Measurements from ENCODE around the gene GOT2. TPM values are rescaled to one million over a fixed set of nuclear protein-coding genes. Genes with fewer than 3 reads are reported as not detected.
"Not testable (repeated sequence)": the region's sequence is repeated elsewhere in the genome, so short reads cannot be mapped to it uniquely, and the experiment has no call there.

Gene GOT2
- total RNA-seq (2014; rRNA removed; shearing (Covaris generic)), result 49.3 and 58.6 TPM in 2 replicates

- DNase-seq (ENCODE audit: low read depth), result peak; percentile 84
Measured at GRCh38 chr16:58733671-58734458, at the start of gene GOT2. GOT2 (minus strand) TSS chr16:58734316; CDS start chr16:58734228, 88 bp downstream.

GRCh38 chr16:58779291-58779690 is 45.2 kb upstream of the GOT2 start:
- DNase-seq (ENCODE audit: low read depth), result not testable (repeated sequence)

GRCh38 chr16:58773870-58774269 is 39.8 kb upstream of the GOT2 start:
- DNase-seq (ENCODE audit: low read depth), result no peak

GRCh38 chr16:58768145-58768544 is 34.0 kb upstream of the GOT2 start:
- DNase-seq (ENCODE audit: low read depth), result no peak

- no peak for DNase-seq (ENCODE audit: low read depth)
Measured at GRCh38 chr16:58767581-58767980, 33.5 kb upstream of the GOT2 start.

- DNase-seq (ENCODE audit: low read depth), result no peak
Measured at GRCh38 chr16:58756650-58757332, 22.7 kb upstream of the GOT2 start.

- DNase-seq (ENCODE audit: low read depth), result peak; percentile 53
Measured at GRCh38 chr16:58755989-58756649, 22.0 kb upstream of the GOT2 start.

- no peak for DNase-seq (ENCODE audit: low read depth)
Measured at GRCh38 chr16:58753711-58754134, 19.6 kb upstream of the GOT2 start.

- DNase-seq (ENCODE audit: low read depth), result no peak
Measured at GRCh38 chr16:58744497-58744896, 10.4 kb upstream of the GOT2 start.

- DNase-seq (ENCODE audit: low read depth), result no peak
Measured at GRCh38 chr16:58741976-58742375, 7.9 kb upstream of the GOT2 start.

GRCh38 chr16:58741166-58741565 is 7.0 kb upstream of the GOT2 start:
- DNase-seq (ENCODE audit: low read depth), result no peak

- DNase-seq (ENCODE audit: low read depth), result no peak
Measured at GRCh38 chr16:58738672-58739296, 4.7 kb upstream of the GOT2 start.

GRCh38 chr16:58736341-58736740 is 2.2 kb upstream of the GOT2 start:
- not testable (repeated sequence) for DNase-seq (ENCODE audit: low read depth)

- no peak for DNase-seq (ENCODE audit: low read depth)
Measured at GRCh38 chr16:58734459-58734787, 307 bp upstream of the GOT2 start.

- DNase-seq (ENCODE audit: low read depth), result peak; percentile 16
Measured at GRCh38 chr16:58733248-58733670, 857 bp downstream of the GOT2 start.

GRCh38 chr16:58732545-58733247 is 1.4 kb downstream of the GOT2 start:
- DNase-seq (ENCODE audit: low read depth), result peak; percentile 35

- no peak for DNase-seq (ENCODE audit: low read depth)
Measured at GRCh38 chr16:58730724-58731370, 3.3 kb downstream of the GOT2 start.

- no peak for DNase-seq (ENCODE audit: low read depth)
Measured at GRCh38 chr16:58727796-58728568, 6.1 kb downstream of the GOT2 start.

- DNase-seq (ENCODE audit: low read depth), result no peak
Measured at GRCh38 chr16:58727028-58727781, 6.9 kb downstream of the GOT2 start.
